ENCODE data around the gene TIMM23B.
"Not testable (repeated sequence)": the region's sequence is repeated elsewhere in the genome, so short reads cannot be mapped to it uniquely, and the experiment has no call there.

The TIMM23B gene

DNA sequence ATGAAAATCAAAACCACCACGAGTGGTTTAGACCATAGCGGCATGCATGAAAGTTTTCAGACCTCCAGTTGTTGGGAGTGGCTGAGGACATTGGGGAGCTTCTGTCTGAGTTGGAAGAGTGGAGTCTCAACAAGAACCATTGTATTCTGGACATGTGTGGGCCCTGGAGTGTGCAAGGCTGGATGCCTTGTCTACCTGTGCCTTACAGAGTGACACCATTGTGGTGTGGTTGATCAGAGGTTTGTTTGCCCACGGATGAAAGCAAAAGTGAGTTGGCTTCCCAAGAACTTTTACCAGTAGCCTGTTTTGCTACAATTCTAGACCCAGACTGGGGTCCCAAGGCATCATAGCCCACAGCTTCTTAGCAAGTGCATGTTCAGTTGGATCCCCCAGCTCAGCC, 35.9 kb downstream of the TIMM23B start:
- not testable (repeated sequence) for DNase-seq (ENCODE audit: low spot score)

- DNase-seq (ENCODE audit: low spot score), result not testable (repeated sequence)
Observed at GRCh38 chr10:49987207-49987606, 45.4 kb downstream of the TIMM23B start.

DNA sequence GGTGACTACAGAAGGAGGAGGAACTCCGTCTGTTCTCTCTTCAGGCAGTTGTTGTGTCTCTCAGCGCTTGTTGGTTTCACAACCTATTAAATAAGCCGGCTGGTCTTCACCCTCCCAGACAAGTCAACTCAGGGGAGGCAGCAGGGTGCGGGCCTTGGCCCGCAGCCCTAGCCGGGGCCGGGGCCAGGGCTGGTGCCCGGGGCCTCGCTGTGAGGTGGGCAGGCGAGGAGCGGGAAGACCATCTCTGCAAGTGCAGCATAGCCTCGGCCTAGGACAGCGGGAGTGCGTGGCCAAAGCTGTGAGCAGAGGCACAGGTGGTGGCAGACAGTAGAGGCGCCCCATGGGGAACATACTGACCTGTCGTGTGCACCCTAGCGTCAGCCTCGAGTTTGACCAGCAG, 46.5 kb downstream of the TIMM23B start, which contains the start of gene AGAP6:
AGAP6 (plus strand) TSS at position 31 of the 400 bp plus-strand sequence; CDS start at position 341, 310 bp downstream.
- DNase-seq (ENCODE audit: low spot score), result not testable (repeated sequence)

GRCh38 chr10:49995321-49995720, 53.5 kb downstream of the TIMM23B start:
- not testable (repeated sequence) for DNase-seq (ENCODE audit: low spot score)

DNA sequence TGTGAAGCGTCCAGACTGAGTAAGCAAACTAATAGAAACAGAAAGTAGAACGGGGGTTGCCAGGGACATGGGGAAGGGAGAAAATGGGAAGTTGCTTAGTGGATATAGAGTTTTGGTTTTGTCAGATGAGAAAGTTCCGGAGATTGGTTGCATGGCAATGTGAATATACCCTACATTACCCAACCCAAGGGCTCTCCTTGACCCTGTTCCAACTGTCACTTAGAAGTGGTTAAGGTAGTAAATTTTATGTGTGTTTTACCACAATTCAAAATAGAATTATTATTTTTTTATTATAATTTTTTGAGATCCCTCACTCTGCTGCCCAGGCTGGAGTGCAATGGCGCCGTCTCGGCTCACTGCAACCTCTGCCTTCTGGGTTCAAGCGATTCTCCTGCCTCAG, 72.2 kb downstream of the TIMM23B start:
- DNase-seq (ENCODE audit: low spot score), result not testable (repeated sequence)

GRCh38 chr10:50015596-50016220, 73.9 kb downstream of the TIMM23B start:
- DNase-seq (ENCODE audit: low spot score), result not testable (repeated sequence)

- DNase-seq (ENCODE audit: low spot score), result not testable (repeated sequence)
Observed at GRCh38 chr10:50016926-50017325, 75.1 kb downstream of the TIMM23B start.

- not testable (repeated sequence) for DNase-seq (ENCODE audit: low spot score)
Observed at GRCh38 chr10:50017646-50018045, 75.8 kb downstream of the TIMM23B start.

- not testable (repeated sequence) for DNase-seq (ENCODE audit: low spot score)
Observed at GRCh38 chr10:50019279-50019678, 77.4 kb downstream of the TIMM23B start.

DNA sequence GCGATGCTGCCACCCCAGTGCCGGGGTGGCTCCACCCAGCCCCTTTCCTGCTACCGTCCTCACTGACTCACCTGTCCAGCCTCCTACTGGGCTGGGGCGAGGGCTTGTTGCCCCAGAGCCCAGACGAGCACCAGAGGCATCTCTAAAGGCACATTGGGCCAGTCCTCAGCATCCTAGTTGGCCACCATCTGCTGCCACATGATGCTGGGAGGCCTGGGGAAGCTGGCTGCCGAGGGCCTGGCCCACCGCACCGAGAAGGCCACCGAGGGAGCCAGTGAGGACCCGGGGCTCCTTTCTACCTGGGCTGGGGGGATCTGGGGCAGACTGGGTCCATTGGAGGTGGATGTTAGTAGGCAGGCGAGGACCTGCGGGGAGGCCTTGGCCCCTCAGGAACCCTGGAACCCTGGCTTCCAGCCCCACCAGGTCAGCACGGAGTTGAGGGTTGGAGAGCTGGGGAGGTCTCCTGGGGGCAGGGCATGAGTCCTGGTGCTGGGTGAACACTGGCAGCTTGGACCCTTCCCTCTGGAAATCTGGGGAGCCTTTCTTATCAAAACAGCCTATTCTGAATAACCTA, 78.7 kb downstream of the TIMM23B start:
- not testable (repeated sequence) for DNase-seq (ENCODE audit: low spot score)

GRCh38 chr10:50021646-50022045, 79.8 kb downstream of the TIMM23B start:
- DNase-seq (ENCODE audit: low spot score), result no peak

Data from Ammon's horn (tissue), 1 donor.